ENCODE data around the gene NLGN1.

DNA sequence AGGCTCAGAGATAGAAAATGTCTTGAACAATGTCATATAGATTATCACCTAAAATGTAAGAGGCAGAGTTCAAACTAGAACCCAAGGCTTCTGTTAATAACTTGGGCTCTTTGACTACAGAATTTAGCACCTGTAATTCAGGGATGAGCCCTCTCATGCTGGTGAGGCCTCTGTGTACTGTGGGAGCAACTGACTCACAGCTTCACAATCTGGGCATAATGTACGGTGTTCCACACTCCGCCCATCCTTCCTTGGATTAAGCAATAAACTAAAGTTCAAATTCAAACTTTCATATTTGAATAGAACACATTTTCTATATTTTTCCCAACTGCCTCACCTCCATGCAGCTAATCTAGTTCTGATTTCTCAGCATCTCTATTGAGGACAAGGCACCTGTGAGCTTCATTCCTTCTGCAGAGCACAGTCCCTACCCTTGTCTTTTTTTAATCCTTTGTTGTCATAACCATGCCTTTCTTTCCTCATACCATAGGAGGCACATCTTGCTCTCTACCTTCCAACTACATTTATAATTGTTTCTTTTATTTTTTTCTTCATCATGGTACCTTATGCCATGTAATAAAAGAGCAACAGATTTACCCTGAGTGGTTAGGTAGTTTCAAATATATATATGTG, 392.1 kb downstream of the NLGN1 start:
- TF ChIP-seq, protein P1, sequence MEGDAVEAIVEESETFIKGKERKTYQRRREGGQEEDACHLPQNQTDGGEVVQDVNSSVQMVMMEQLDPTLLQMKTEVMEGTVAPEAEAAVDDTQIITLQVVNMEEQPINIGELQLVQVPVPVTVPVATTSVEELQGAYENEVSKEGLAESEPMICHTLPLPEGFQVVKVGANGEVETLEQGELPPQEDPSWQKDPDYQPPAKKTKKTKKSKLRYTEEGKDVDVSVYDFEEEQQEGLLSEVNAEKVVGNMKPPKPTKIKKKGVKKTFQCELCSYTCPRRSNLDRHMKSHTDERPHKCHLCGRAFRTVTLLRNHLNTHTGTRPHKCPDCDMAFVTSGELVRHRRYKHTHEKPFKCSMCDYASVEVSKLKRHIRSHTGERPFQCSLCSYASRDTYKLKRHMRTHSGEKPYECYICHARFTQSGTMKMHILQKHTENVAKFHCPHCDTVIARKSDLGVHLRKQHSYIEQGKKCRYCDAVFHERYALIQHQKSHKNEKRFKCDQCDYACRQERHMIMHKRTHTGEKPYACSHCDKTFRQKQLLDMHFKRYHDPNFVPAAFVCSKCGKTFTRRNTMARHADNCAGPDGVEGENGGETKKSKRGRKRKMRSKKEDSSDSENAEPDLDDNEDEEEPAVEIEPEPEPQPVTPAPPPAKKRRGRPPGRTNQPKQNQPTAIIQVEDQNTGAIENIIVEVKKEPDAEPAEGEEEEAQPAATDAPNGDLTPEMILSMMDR (IDR thresholded peaks at IDR 0.05) = no peak
- no peak for TF ChIP-seq POLR2A (IDR thresholded peaks at IDR 0.05)
- TF ChIP-seq POLR2AphosphoS5 (IDR thresholded peaks at IDR 0.05) = no peak
